GM19328 (cell line): ENCODE results near the gene NINJ2.
"Not testable (repeated sequence)": the region's sequence is repeated elsewhere in the genome, so short reads cannot be mapped to it uniquely, and the experiment has no call there.

Experiments
- ATAC-seq: cut with Tn5 transposase; IDR thresholded peaks from one replicate; pipeline ENCODE4 v1.9.1; 2021; ENCODE audit warnings: mild to moderate bottlenecking, moderate library complexity; ENCODE audit not compliant: unreplicated experiment

Gene NINJ2, protein sequence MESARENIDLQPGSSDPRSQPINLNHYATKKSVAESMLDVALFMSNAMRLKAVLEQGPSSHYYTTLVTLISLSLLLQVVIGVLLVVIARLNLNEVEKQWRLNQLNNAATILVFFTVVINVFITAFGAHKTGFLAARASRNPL

DNA sequence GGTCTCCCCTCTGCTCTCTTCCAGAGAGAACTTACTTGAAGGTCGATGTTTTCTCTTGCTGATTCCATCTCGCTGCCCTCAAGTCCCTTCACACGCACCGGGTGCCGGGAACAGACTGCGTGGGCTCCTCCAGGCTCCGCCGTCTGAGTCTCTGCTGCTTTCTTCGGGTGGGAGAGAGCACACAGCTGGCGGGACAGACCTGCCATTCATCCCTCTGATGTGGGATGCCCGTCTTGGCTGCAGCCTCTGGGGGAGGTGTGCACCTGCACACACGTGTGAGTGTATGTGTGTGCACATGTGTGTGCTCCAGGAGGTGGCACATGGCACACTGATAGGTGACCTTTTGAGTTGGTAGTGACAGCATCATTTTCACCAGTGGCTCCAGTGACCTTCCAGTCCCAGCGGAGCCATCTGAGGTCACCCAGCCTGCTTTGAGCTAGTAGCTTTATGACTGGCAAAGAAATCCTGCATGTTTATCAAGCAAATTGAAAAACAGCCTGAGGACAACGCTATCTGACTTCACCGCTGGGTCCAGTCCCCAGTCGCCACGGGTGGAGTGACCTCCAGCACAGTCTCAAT lies at the start of gene NINJ2:
Gene NINJ2 (minus strand): TSS at position 153 of the 579 bp plus-strand sequence. CDS start 85 bp downstream, at position 68.
- ATAC-seq: no peak

- no peak for ATAC-seq
Measured at GRCh38 chr12:712172-712863, 49.1 kb upstream of the NINJ2 start.

- no peak for ATAC-seq
Measured at GRCh38 chr12:709455-710020, 46.3 kb upstream of the NINJ2 start.

GRCh38 chr12:708084-708483 lies 44.8 kb upstream of the NINJ2 start:
- not testable (repeated sequence) for ATAC-seq

DNA sequence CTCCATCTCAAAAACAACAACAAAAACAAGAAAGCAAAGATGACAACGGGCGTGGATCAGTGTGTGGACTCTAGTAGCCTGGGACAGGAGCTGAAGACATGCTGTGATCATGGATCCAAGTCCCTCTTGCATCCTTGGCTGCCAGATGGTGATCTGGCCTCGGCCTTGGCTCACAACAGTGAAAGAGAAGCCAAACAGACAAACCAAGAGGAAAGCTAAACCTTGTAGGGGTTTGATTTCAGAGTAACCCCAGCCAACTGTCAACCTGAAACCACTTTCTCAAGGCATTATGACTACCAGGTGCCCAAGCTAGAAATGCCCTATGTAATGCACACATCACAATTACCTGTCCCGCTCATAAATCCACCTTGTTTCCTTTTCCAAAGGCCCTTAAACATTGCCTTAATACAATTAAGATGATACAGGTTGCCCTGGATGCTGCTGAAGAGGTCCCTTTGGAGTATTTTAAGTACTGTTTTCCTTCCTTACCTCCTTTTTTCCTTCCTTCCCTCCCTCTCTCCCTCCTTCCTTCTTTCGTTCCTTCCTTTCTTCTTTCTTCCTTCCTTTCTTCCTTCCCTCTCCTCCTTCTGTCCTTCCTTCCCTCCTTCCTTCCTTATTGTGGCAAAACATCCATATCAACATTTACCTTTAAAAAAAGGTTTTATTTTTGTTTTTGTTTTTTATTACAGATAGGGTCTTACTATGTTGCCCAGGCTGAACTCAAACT lies 41.4 kb upstream of the NINJ2 start:
- ATAC-seq: no peak

DNA sequence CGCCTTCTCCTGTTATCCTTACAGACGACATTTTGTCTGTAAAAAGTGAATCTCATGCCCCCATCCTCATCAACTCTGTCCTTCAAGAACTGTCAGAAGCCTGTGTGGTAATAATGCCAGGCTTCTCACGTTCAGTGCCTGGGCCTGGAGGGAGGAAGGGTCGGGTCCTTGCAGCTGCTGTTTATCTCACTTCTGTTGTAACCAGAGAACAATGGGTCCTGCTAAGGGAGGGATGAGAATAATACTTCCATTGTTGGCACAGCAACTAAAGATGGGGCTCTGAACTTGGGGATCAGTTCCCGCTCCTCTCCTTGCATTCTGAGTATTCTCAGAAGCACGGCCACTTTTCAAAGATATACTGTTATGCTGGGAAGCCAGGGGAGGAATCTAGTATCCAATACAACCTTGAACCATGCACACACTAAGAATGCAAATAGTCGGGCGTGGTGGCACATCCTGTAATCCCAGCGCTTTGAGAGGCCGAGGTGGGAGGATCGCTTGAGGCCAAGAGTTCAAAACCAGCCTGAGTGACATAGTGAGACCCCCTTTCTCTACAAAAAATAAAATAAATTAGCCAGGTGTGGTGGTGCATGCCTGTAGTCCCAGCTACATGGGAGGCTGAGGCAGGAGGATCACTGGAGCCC lies 38.8 kb upstream of the NINJ2 start:
- no peak for ATAC-seq

GRCh38 chr12:700016-700415 lies 36.8 kb upstream of the NINJ2 start:
- ATAC-seq: no peak

DNA sequence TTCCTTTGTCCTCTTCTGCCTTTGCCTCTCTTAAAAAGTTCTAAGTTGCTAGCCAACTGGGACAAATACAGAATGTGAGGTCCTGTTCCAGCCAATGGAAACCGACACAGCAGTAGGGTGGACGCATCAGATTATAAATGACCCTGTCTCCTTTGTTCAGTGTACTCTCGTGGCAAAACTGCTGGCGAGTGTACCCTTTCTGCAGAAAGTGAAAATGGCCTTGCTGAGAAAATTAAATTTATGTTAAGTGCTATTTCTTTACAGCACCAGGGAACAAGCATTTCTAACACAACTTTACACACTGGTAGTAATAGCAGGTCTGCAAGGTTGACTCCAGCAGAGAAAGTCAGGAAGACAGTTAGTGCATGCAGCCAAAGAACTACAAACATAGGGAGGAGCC lies 35.0 kb upstream of the NINJ2 start:
- not testable (repeated sequence) for ATAC-seq

- ATAC-seq: no peak
Measured at GRCh38 chr12:697481-697880, 34.2 kb upstream of the NINJ2 start.

- ATAC-seq: no peak
Measured at GRCh38 chr12:694734-695503, 31.7 kb upstream of the NINJ2 start.

DNA sequence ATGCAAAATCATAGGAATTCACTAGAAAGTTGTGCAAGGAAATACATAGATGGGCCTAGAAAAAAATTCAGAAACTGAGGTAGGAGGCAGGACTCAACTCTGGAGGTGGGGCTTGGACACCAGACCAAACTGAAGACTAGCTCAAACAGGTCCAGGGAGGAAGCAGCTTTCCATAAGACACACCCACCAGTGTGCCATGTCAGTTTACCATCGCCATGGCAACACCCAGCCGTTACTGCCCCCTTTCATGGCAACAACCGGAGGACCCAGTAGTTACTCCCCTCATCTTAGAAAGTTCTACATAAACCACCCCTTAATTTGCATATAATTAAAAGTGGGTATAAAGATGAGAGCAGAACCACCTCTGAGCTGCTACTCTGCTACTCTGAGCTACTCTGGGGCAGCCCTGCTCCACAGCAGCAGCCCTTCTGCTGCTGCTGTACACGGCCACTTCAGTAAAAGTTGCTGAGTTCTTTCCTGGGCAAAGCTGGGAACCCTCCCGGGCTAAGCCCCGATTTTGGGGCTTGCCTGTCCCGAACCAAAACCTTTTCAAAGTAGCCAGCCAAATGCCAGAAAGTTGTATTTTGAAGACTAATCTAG lies 30.8 kb upstream of the NINJ2 start:
- no peak for ATAC-seq

DNA sequence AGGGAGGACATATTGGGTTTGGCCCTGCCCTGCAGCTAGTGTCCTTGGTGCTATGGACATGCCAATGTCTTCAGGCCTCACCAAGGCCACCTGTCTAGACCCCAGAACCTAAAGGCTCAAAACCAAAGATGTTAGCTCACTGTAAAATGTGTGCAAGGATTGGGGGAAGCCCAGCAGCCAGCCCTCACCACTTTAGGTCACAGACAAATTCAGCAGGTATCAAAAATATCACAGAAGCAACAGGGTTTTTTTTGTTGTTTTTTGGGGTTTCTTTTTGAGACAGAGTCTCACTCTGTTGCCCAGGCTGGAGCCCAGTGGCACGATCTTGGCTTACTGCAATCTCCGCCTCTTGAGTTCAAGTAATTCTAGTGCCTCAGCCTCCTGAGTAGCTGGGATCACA lies 29.0 kb upstream of the NINJ2 start:
- ATAC-seq: no peak

- ATAC-seq: no peak
Measured at GRCh38 chr12:690466-690865, 27.2 kb upstream of the NINJ2 start.

DNA sequence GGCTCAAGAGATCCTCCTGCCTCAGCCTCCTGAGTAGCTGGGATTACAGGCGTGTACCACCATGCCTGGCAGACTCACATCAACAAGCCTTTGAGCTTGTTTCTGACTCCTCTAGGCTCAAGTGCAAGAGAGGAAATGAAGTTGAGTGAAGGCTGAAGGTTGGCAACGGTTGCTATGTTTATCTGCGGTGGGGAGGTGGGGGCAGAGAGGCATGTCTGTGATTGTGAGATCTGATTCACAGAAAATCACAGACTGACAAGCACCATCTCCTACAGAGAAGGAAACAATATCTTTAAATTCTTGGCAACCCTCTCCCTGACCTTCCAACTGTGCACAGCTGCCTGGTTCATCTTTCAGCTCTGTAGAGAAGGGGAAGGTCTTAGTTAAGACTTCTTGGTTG lies 22.1 kb upstream of the NINJ2 start:
- ATAC-seq: peak; percentile 77

DNA sequence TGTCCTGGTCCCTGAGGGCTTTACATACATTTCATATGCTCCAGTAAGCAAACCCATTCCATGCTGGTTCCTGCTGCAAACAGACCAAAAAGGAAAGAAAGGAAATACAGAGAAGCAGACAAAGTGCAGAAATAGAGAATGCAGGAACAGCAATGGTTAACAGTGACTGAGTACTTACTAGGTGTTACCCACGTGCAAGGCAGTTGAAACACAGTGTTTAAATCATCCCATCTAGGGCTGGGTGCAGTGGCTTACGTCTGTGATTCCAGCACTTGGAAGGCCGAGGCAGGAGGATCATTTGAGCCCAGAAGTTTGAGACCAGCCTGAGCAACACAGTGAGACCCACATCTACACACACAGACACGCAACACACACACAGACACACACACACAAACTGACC lies 21.2 kb upstream of the NINJ2 start:
- no peak for ATAC-seq

DNA sequence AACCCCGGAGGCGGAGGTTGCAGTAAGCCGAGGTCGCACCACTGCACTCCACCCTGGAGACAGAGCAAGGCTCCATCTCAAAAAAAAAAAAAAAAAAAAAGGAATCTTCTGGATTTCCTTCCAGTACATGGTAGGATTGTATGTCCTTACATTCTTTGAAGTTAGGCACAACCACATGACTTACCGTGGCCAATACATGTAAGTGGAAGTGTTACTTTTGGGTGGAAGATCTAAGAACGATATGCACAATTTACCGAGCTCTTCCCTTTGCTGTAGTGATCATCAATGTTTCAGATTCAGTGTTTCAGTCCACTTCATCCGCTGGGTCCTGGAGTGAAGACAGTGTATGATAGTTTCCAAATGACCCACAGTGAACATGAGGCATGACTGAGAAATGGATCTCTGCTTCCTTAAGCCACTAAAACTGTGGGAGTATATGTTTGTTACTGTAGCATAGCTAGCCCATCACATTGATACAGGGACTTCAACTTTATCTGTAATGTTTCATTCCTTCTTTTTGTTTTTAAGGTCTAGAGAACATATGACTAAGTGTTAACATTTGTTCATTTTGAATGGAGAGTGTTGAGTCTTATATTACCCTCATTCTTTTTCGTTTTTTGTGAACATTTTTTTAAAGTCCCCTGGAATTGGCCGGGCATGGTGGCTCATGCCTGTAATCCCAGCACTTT lies 18.5 kb upstream of the NINJ2 start:
- ATAC-seq: no peak

DNA sequence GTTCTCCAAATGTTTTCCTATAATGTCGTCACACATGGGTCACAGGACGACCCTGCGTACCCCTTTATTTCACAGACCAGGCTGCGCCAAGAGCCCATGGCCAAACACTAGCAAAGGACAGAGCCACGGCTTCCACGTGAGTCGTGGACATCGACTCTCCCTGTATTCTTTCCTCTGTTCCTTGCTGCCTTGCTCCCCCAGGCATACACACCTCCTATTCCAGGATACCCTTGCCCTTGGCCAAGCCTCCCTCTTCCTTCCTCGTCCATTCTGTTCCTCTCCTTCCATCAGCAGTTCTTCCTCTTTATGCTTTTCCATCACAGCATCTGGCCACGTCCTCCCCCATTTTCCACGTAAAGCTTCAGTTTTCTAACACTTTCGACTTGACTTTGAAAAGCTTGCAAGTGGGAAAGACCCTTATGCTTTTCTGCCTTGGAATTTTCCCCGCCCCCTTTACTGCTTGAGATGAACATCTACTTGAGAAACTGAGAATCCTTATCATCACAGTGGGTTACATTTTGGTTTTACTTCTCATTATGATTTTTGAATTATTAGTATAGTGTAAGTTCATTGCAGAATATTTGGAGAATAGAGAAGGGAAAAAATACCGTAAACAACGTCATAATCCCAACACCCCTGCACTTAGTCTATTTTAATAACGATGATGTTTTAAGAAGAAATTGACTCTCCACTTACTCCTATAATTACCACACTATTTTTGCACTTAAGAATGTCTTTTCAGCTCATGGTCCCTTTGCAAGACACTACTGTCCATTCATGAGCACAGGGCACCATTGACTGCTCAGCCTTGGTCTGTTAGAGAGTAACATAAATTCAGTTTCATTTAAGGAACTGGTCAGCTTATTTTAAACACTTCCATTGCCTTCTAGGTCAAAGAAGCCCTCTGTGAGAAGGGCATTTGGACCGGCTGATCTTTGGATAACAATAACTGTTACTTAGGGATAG lies 15.8 kb upstream of the NINJ2 start:
- ATAC-seq: no peak

DNA sequence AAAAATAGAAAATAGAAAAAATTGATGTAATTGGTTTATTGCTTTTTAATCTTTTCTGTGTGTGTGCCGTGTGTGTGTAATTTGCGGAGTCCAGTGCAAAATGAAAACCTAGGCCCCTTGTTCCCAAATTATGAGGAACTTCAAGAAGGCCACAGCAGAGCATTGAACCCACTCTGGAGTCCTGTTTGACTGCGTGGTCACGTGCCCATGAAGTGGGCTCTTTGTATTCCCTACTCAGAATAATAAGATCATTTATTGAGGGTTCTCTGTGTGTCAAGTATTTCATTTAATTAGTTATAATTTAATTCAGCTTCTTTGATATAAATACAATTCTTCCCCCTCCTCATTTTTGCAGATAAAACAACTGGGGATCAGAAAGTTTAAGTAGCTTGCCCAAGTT lies 12.3 kb upstream of the NINJ2 start:
- ATAC-seq: no peak
